GM19240 (cell line): ENCODE measurements around the gene FNTB.

Experiments
- DNase-seq: peaks from one replicate; pipeline ENCODE4 v3.0.0; 2011; ENCODE audit warnings: low spot score; ENCODE audit not compliant: insufficient read length

FNTB gene, protein sequence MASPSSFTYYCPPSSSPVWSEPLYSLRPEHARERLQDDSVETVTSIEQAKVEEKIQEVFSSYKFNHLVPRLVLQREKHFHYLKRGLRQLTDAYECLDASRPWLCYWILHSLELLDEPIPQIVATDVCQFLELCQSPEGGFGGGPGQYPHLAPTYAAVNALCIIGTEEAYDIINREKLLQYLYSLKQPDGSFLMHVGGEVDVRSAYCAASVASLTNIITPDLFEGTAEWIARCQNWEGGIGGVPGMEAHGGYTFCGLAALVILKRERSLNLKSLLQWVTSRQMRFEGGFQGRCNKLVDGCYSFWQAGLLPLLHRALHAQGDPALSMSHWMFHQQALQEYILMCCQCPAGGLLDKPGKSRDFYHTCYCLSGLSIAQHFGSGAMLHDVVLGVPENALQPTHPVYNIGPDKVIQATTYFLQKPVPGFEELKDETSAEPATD

DNA sequence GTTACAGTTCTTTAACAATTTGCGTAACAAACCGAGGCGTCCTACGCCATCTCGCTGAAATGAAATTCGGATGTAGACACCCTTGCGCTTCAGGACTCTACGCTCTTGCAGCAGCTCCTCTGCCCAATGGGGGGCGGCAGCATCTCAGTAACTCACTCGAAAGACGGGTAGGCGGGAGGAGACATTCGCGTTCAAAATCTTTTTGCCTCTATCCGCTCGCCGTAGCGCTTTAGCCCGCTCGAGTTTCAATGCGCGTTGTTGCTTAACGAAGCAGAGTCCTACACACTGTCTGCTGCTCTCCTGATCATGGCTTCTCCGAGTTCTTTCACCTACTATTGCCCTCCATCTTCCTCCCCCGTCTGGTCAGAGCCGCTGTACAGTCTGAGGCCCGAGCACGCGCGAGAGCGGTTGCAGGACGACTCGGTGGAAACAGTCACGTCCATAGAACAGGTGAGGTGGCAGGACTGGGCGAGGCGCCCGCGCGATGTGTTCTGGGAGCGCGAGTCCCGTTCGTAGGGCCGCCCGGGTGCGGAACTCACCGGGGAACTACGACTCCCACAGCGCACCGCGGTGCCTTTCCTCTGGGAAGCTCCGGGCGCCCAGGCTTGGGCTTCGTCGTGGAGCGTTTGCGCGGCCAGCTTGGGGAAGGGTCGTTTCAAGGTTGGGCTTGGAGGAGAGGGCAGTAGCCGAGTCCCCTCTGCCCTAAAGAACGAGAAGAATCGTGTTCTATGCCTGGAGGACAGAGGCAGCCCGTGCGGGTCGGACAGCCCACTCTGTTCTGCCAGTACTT, at the start of gene FNTB:
TSS of gene FNTB (plus strand) at position 248 of the 790 bp plus-strand sequence. CDS start at position 307, 59 bp downstream.
- peak; percentile 85 for DNase-seq

DNA sequence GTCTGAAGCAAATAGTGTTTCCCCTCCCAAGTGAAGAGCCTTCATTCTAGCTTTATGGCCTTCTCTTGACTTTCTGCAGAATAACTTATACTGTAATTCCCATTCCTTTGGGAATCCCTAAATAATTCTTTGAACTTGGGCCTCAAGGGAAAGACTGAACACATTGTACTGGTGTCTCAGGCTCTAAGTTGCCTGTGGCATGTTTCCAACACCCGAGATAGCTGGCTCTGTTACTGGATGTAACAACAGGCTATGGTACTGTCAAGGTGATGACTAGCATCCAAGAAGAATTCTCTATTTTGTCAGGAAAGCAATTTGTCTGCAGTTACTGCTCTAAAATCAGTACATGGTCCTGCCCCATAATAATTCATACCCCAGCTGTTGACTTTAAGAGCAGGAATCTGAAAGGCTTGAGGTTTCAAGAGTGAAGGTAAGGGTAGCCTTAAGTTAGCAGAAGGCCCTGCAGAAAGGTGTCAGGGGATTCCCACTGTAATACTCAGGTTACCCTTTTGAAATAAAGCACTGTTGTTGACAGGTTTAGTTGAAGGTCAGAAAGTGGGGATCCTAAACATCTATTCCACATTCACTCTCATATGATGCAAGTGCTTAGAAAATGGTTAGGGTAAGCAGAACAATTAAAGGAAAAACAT, 49.4 kb upstream of the FNTB start:
- no peak for DNase-seq

DNA sequence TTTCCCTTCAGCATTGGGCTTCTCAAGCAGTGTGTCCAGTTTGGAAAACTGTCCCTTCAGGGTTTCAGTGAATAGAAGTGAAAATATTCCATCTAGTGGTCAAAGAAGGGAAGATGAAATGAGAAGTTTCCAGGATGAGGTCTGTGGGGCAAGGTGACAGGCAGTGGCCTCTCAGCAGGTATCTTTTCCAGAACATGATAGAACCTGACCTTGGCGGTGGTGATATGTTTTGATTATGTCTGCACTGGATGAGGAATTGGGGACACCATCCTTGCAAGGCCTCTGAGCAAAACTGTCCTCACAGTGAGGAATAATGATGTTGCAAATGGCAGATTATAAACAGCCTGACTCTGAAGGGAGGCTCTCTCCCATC, 48.9 kb upstream of the FNTB start:
- no peak for DNase-seq

DNA sequence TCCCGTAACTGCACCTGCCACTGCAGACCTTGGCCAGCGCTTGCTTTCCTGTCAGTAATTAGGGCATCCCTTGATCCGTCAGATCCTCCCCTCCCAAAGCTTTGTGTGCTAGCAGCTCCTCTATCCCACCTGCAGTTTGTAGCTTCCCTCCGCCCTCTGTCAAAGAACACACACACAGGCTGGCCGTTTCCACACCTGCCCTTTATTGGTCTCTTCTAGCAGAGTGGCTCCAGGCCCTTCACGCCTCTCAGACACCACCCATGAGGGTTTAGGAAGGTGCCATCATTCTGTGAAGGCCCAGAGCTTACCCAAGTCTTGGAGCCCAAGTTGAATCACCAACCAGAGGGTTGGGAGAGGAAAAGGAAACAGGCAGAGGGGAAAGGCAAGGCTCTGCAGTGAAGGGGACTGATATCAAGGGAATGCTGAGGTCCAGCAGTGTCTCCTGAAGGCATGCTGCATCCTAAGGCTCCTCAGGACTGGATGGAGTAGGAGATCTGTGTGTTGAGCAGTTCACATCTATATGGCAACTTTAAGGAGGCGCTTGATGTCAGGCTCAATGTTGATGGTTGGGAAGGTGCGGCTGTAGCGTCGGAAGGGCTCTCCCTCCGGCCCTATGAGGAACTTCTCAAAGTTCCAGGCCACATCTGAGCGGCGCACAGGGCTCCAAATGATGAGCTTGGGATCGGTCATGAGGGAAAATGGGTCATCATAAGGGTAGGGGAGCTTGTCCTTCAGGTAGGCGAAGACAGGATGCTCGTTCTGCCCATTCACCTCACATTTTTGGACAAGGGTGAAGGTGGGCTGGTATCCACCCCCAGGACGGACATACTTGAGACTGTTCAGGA, 47.5 kb upstream of the FNTB start:
- DNase-seq: no peak

DNA sequence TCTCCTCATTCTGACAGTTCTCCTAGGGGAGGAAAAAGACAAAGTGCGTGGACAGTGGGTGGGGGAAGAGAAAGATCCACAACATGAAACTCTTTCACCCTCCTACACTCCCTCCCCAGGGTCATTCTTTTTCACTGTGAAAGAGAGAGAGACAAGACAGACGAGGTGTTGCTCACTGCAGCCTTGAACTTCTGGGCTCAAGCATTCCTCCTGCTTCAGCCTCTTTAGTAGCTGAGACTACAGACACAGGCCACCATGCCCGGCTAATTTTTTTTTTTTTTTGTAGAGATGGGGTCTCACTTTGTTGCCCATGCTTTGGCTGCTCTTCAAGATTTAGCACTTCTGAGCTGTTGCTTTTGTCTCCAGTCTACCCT, 46.9 kb upstream of the FNTB start:
- no peak for DNase-seq

DNA sequence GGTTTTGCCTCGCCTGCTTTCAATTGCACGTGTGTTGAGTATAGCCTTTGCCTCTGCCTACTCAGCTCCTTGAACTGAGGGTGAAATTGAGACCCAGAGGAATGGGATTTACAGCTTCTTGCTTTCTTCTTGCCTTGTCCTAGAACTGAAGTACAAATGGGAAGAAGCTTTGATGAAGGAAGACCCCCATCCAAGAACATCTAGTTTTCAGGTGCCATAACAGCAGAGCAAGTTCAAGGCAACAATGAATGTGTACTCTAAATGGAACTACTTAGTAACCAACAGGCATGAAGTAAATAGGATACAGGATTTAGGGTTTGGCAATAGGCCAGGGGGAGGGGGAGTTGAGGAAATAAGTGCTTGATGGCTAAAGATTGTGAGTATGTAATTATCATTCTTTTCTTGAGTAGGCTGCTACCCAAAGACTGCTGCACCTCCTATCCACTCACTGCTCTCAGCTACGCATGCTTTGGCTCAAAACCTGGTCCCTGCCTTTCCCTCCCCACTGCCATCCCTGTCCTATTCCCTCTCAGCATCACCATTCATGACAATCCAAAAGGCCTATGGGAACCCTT, 46.3 kb upstream of the FNTB start:
- DNase-seq: no peak

DNA sequence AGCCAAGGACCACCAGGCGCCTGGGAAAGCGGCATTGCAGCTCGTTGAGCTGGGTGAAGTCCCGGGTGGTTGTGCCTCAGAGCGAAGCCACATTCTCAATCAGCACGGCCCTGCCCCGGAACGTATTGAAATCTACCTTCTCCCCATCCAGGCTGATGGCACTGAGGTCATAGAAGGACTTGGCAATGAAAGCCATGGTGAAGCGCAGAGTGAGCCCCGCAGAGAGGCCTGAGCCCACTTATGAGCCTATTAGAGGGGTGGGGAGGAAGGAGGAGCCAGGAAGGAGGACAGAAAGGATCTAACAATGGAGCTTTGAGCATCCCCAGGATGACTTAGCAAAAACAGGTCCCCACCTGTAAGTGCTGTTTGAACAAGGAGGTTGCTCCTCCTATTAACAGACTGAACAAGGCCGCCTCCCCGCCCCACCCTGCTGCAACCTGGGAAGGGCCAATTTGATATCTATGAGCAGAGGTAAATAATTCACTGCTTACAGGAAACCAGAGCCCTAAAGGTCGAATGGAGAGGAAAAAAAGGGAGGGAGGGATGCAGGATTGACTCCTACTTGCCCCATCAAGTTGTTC, 44.1 kb upstream of the FNTB start, which contains the start of gene GPX2:
TSS of gene GPX2 (minus strand) at position 215 of the 581 bp plus-strand sequence. CDS start at position 196, 19 bp downstream.
- no peak for DNase-seq

DNA sequence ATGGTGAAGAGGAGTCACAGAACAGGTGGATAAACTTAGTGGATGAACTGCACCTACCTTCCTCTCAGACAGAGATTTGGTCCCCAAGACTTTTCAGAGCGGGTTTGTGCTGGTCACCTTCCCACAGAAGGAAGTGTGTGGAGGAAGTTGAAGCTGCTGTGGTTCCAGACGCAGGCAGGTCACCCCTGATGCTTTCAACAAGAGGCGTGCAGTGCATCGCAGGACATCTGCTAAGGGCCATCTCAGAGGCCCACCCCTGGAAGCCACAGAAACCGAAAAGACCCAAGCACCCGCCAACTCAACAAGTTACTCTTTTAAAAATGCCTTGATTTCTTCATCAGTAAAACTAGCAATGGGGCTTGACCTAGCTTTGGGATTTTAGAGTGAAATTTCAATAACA, 43.1 kb upstream of the FNTB start:
- DNase-seq: no peak

DNA sequence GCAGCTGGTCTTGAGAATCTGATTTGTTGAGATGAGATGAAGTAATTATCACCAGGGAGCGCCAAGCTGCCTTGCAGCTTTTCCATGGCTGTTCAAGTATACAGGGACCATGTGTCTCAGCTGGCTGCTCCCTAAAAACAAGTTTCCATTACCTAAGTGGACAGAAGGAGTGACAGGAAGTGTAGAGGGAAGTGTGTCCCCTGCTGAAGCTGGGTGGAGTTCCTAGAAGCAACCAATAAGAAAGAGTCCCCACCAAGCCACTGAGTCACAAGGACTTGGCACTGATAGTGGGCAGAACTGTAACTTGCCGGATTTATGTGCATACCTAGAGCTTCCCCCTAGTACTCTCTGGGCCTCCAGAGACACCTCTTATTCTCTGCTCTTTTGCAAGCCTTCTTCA, 42.7 kb upstream of the FNTB start:
- no peak for DNase-seq

DNA sequence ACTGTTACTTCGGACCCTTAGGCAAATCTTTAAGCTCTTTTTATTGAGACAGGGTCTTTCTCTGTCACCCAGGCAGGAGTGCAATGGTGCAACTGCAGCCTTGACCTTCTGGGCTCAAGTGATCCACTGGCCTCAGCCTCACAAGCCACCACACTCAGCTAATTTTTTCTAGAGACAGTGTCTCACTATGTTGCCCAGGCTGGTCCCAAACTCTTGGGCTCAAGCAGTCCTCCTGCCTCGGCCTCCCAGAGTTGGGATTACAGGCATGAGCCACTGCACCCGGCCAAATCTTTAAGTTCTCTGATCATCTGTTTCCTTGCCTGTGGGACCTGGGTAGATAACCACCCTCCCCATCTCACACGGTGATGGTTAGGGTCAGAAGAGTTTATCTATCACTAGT, 41.8 kb upstream of the FNTB start:
- DNase-seq: no peak

DNA sequence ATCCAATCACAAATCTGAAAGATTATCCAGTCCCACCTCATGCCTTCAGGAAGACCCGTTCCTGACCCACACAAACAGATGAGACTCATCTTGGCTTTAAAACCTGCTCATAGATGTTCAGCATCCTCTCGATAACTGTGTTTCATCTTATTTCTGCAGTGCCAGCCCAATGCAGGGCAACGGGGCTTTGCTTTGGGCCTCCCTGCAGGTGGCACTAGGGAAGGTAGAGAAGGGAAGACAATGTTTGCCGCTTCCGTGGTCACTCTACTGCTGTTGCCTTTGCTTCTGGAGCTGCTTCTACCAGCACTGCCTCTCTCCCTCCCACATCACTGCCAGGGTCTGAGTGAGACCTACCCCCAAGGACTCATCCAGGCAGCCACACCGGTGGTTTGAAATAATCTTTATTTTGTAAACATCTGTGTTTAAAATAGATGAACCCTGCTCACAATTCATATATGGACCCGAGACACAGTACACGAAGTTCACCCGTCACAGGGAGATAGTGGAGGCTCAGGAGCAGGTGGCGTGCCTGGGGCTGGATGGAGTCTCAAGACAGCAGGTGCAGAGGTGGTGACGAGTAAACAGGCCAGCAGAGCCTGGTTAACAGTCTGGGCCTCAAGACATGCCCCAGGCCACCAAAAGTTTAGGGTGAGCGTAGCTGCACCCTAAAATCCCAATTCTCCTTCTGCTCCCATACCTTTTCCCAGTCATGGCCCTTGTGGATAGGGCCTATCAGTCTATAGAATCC, 41.1 kb upstream of the FNTB start:
- DNase-seq: no peak

DNA sequence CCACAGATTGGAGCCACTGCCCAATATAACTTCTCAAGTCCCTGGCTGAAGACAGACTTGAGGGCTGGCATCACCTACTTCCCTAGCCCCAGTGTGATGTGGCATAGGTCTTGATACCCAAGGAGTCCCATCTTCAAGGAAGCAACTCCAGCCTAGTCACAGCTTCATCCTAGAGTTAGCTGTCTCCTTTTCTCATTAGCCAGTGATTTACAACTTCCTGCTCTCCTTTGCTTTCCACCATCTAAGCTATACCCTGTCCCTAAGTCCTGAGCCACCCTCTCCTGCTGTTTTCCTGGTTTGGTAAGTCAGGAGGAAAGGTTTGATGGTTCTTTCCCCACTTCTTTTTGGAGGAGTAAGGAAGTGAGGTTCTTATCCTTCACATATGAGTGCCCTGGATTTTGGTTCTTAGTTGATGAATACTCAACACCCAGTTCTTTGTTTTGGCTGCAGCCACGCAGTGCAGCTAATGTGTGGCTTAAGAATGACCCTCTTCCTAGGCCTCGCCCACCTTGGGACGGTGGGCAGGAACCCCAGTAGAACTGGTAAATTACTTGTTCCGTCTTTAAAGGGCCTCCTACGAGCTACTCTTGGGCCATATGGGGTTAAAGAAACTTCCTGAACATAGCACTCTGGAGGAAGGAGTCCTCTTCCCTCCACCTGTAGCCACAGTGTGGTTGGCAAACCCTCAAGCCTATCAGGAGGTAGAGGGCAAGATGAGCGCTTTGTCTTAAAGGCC, 40.2 kb upstream of the FNTB start:
- no peak for DNase-seq

DNA sequence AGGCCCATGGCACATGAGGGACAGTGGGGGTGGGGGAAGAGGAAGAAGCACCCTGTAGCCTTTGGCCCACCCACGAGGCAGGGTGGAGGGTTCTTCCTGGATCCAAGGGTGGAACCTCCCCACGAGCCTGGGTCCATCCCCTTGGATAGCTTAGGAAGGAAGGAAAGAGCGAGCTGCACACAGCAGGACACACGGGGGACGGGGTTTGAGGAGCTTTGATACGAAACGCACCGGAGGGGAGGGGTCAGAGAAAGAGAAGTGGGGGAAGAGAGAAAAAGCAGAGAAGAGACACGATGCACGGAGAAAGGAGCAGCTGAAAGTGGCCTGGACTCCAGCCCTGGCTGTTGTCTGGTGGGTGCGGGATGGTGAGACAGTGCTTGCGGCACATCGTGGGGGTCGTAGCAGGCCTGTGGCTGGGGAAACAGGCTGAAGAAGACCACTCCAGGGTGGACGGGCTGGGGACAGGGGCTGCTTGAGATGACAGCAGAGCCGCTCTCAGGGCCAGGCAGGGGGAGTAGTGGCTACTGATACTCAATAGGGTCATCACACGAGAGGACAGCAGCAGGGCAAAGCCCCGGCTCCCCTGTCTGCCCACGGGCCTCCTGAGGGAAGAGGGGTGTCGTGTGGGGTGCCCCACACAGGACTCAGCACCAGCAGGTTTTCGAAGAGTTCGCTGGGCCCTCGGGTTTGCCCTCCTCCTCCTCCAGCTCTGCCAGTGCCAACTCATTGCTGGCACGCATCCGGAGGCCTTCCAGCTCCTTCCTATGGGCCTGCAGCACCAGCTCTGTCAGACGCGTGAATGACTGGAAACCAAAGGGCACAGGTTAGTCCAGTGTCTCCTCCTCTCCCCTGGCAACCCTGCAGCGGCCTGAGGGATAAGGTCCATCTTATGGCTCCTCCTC, 38.7 kb upstream of the FNTB start:
- DNase-seq: no peak

DNA sequence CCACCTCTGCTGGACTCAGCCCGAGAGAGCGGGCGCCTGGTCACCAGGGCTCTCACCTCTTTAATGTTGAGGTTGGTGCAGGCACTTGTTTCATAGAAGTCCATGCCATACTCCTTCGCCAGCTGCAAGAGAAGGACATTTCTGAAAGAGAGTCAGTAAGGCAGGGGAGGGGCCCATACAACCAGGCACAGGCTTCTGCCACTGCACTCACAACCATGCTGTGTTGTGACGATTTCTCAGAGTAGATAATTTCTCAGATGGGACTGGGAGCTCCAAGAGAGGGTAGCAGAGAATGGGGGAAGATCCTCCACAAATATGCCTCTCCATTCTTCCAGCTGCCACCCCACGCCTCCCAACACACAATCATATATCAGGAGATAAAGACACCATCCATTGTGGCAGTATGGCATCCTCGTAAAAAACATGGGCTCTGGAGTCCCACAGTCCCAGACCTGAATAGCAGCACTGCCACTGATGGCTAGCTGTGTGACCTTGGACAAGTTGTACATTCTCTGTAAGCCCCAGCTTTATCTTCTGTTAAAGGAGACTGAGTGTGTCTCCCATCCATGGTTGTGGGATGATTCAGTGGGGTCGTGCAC, 38.0 kb upstream of the FNTB start:
- no peak for DNase-seq

DNA sequence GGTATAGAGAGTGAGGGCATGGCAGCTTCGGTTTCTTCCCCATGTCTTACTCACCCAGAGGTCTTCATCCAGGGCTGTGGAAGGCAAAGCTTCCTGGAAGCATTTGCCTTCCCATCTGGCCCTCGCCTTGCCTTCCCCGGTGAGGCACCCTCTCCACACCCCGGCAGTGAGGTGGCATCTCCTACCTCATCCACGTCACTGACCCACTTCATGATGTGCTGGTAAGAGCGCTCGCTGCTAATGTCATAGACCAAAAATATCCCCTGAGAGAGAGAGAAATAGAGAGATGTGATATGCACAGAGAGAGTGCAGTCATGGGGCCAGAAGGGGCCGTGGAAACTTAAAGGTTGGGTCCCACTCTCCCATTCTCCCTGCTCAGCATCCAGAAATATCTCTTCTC, 35.8 kb upstream of the FNTB start:
- DNase-seq: no peak

DNA sequence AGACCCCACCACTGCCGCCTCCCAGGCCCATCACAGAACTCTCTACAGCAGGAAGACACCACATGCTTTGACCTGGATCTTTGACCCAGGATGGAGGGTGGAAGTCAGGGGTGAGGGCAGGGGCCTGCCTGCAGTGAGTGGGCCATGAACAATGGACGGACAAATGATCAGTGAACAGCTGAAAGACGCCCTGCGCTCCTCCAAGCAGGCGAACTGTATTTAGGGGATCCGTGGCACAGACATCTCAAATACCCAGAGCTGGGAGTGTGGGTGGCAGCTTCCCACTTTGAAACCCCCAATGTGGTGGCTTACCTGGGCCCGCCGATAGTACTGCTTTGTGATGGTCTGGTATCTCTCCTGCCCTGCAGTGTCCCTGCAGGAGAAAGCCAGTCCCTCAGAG, 35.4 kb upstream of the FNTB start:
- DNase-seq: no peak

DNA sequence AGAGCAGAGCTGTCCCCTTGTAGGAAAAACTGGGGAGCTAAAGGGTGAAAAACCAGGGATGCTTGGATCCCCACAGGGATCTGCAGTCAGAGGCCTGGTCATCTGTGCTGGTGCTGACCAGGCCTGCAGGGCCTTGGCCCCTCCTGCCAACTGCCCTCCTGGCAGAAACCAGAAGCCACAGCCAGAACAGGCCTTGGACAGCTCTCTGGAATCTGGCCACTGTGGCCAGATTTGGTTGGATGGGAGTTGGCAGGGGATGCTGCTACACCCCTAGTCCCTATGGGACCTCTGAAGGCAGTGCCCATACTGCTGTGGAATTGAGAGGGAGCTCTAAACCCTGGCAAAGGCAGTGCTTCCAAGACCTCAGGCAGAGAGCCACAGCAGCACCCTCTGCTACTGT, 35.0 kb upstream of the FNTB start:
- DNase-seq: no peak
